WTC11 (cell line): ENCODE results near the gene HYI. TPM values are rescaled to one million over a fixed set of nuclear protein-coding genes. Genes with fewer than 3 reads are reported as not detected.

Experiments
- AFF4 ChIP-seq: sonication (generic); formaldehyde crosslinking; IDR thresholded peaks from 2 replicates; pipeline ENCODE4 v1.8.1; 2023; ENCODE audit warnings: mild to moderate bottlenecking, missing genetic modification reagents, borderline replicate concordance
- ATF1 ChIP-seq: sonication (generic); formaldehyde crosslinking; IDR thresholded peaks from 2 replicates; pipeline ENCODE4 v1.8.1; 2023; ENCODE audit warnings: mild to moderate bottlenecking, moderate library complexity, missing genetic modification reagents
- ATF2 ChIP-seq: sonication (generic); formaldehyde crosslinking; IDR thresholded peaks from 2 replicates; pipeline ENCODE4 v1.8.1; 2022; ENCODE audit warnings: low read depth, missing genetic modification reagents, borderline replicate concordance
- CREM ChIP-seq: sonication (generic); formaldehyde crosslinking; IDR thresholded peaks from 2 replicates; pipeline ENCODE4 v1.8.1; 2022; ENCODE audit warnings: mild to moderate bottlenecking, missing genetic modification reagents, moderate library complexity
- ELF4 ChIP-seq: sonication (generic); formaldehyde crosslinking; IDR thresholded peaks from 2 replicates; pipeline ENCODE4 v1.8.1; 2022; ENCODE audit warnings: low read depth, mild to moderate bottlenecking, moderate library complexity, missing genetic modification reagents
- ESRRA ChIP-seq: sonication (generic); formaldehyde crosslinking; IDR thresholded peaks from 2 replicates; pipeline ENCODE4 v1.8.1; 2022; ENCODE audit warnings: mild to moderate bottlenecking, missing genetic modification reagents, borderline replicate concordance
- FOXP4 ChIP-seq: sonication (generic); formaldehyde crosslinking; IDR thresholded peaks from 2 replicates; pipeline ENCODE4 v1.8.0; 2022; ENCODE audit warnings: mild to moderate bottlenecking, missing genetic modification reagents
- HMGXB4 ChIP-seq: sonication (generic); formaldehyde crosslinking; IDR thresholded peaks from 2 replicates; pipeline ENCODE4 v1.8.1; 2023; ENCODE audit warnings: mild to moderate bottlenecking, moderate library complexity, missing genetic modification reagents
- MAX ChIP-seq: sonication (generic); formaldehyde crosslinking; IDR thresholded peaks from 2 replicates; pipeline ENCODE4 v1.8.0; 2022; ENCODE audit warnings: mild to moderate bottlenecking, missing genetic modification reagents
- NFYB ChIP-seq: sonication (generic); formaldehyde crosslinking; conservative IDR thresholded peaks from 2 replicates; pipeline ENCODE4 v1.8.0; 2022; ENCODE audit warnings: low read depth, missing genetic modification reagents
- NR1H2 ChIP-seq: sonication (generic); formaldehyde crosslinking; IDR thresholded peaks from 2 replicates; pipeline ENCODE4 v1.9.0; 2021; ENCODE audit warnings: mild to moderate bottlenecking, moderate library complexity, missing genetic modification reagents
- PRDM15 ChIP-seq: sonication (generic); formaldehyde crosslinking; IDR thresholded peaks from 2 replicates; pipeline ENCODE4 v1.8.0; 2022; ENCODE audit warnings: missing genetic modification reagents
- PRRX2 ChIP-seq: fragments of 250-450 bp; sonication (Bioruptor Pico); IDR thresholded peaks from 2 replicates; pipeline ENCODE4 v1.8.0; 2021; ENCODE audit warnings: mild to moderate bottlenecking
- RORB ChIP-seq: fragments of 250-450 bp; sonication (Bioruptor Pico); IDR thresholded peaks from 2 replicates; pipeline ENCODE4 v1.9.0; 2021; ENCODE audit warnings: mild to moderate bottlenecking
- ZBTB43 ChIP-seq: sonication (generic); formaldehyde crosslinking; IDR thresholded peaks from 2 replicates; pipeline ENCODE4 v1.8.1; 2023; ENCODE audit warnings: mild to moderate bottlenecking, missing genetic modification reagents
- ZNF121 ChIP-seq: sonication (generic); formaldehyde crosslinking; IDR thresholded peaks from 2 replicates; pipeline ENCODE4 v1.8.0; 2023; ENCODE audit warnings: missing genetic modification reagents
- ZNF512 ChIP-seq: sonication (generic); formaldehyde crosslinking; IDR thresholded peaks from 2 replicates; pipeline ENCODE4 v1.8.1; 2022; ENCODE audit warnings: missing genetic modification reagents, borderline replicate concordance
- ZNF671 ChIP-seq: fragments of 250-450 bp; sonication (Bioruptor Pico); IDR thresholded peaks from 2 replicates; pipeline ENCODE4 v1.8.0; 2021; ENCODE audit warnings: mild to moderate bottlenecking
- ZSCAN18 ChIP-seq: fragments of 250-450 bp; sonication (Bioruptor Pico); IDR thresholded peaks from 2 replicates; pipeline ENCODE4 v2.1.2; 2022; ENCODE audit warnings: mild to moderate bottlenecking, moderate library complexity
- total RNA-seq: library from RNA; stranded (reverse); gene quantifications from 3 replicates; pipeline ENCODE4 v1.2.3, GENCODE V29; 2021

Gene HYI
- total RNA-seq, 1 experiment from 2014 or later = 23.2 TPM

- no peak for TF ChIP-seq ZNF512 (CRISPR knock-in tag)
- TF ChIP-seq PRRX2 (CRISPR knock-in tag) = no peak
- peak; percentile 76; the same call in 1 of the 2 replicates for TF ChIP-seq HMGXB4 (CRISPR knock-in tag)
- TF ChIP-seq NR1H2 = no peak
- no peak for TF ChIP-seq CREM (CRISPR knock-in tag)
- no peak for TF ChIP-seq AFF4 (CRISPR knock-in tag)
- TF ChIP-seq FOXP4 (CRISPR knock-in tag) = no peak
- no peak for TF ChIP-seq PRDM15 (CRISPR knock-in tag)
- no peak for TF ChIP-seq ATF2 (CRISPR knock-in tag)
- TF ChIP-seq ELF4 (CRISPR knock-in tag) = no peak
- no peak for TF ChIP-seq RORB (CRISPR knock-in tag)
- no peak for TF ChIP-seq NFYB (CRISPR knock-in tag)
- TF ChIP-seq ZNF671 (CRISPR knock-in tag) = no peak
- TF ChIP-seq MAX (CRISPR knock-in tag) = 0 out of 2 replicates have a peak, but pooled peaks have one; percentile 8
- TF ChIP-seq ZNF121 = no peak
- TF ChIP-seq ATF1 = no peak
- TF ChIP-seq ZBTB43 (CRISPR knock-in tag) = no peak
- TF ChIP-seq ESRRA (CRISPR knock-in tag) = no peak
- TF ChIP-seq ZSCAN18 = no peak
Observed at GRCh38 chr1:43453442-43454269, at the start of gene HYI (continued).
